Middle frontal gyrus (tissue), 1 donor: ENCODE measurements around the gene MCMBP.
"Not testable (repeated sequence)": the region's sequence is repeated elsewhere in the genome, so short reads cannot be mapped to it uniquely, and the experiment has no call there.

ENCODE experiments used
- DNase-seq: peaks from one replicate; pipeline ENCODE4 v3.0.0-alpha.2; 2015; ENCODE audit warnings: low spot score; ENCODE audit errors: extremely low spot score

Gene MCMBP

DNA sequence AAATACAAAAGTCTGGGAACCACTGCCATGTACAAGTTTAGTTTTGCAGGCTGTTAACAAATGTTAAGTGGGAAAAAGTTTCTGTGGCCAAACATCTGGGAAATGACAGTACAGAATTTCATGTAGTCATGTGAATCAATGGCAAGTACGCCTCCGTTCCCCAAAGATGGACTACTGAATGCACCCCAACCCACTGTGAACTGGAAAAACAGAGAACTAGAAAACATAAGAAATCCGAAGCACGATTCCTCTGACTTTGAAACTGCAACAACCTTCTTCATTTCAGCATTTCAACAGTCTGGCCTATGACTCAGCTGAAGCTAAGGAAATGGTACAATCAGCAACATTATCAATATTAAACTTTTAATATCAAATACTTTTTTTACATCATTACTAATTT lies 41.8 kb downstream of the MCMBP start:
- no peak for DNase-seq

DNA sequence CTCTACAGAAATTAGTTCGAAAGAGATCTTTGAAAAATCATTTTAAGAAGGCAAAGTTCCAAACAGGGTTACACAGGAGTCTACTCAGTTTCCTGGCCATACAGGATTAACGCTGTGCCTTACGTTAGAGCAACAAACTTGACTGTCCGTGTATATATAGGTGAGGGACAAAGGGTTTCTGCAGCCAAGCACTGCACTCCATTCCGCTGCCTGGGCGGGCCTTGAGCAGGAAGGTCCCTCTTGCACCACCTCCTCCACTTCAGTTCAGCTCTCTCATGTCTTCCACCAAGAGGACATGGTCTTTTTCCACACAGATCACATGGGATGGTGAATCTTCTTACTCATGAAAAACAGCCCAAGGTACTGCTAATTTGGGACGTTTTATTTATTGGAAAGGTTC lies 43.2 kb downstream of the MCMBP start:
- DNase-seq, result no peak

DNA sequence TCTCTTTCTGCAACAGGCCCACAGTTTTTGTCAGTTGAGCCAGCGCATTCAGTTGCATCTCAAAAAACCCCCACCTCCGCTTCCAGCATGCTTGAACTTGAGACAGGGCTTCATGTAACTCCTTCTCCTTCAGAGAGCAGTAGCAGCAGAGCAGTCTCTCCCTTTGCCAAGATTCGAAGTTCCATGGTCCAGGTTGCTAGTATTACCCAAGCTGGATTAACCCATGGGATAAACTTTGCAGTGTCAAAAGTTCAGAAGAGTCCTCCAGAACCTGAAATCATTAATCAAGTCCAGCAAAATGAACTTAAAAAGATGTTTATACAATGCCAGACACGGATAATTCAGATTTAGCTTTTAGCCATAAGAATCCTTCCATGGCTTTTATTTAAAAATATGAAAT lies 45.2 kb downstream of the MCMBP start:
- DNase-seq, result no peak

DNA sequence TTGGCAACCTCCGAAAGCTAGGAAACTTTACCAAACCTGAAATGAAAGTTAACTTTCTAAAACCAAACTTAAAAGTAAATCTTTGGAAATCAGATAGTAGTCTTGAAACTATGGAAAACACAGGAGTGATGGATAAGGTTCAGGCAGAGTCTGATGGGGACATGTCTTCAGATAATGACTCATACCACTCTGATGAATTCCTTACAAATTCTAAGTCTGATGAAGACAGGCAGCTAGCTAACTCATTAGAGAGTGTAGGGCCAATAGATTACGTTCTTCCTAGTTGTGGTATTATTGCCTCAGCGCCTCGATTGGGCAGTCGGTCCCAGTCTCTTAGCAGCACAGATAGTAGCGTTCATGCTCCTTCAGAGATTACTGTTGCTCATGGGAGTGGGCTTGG lies 45.9 kb downstream of the MCMBP start:
- DNase-seq, result no peak

DNA sequence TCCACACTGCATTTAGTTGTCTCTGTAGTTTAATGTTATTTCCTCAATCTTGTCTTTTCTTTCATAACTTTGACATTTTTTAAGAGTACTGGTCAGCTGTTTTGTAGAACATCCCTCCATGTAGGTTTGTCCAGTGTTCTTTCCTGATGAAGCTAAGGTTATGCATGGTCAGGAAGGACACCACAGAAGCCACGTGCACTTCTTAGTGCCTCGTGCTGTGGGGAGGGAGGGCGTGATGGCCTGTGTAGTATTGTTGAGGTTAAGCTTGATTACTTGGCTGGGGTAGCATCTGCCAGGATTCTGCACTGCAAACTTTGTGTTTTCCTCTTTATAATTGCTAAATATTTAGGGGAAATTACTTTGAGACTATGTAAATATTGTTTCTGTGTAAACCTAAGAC lies 48.3 kb downstream of the MCMBP start:
- DNase-seq, result no peak

DNA sequence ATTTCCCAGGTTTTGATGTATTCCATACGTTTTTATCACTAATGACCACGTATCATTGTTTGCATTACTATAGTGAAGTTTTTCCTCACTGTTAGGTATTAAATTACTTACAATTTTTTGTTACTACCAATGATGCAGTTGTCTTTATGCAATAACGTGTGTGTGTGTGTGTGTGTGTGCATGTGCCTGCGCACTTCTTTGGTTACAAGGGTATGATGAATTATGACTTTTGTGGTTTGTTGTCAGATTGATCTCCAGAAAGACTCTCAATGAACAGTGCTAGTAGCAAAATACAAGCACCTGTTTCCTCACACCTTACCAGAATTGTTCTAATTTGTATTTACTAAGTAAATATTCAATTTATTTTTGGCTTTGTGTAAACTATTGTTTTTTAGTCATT lies 51.5 kb downstream of the MCMBP start:
- no peak for DNase-seq

DNA sequence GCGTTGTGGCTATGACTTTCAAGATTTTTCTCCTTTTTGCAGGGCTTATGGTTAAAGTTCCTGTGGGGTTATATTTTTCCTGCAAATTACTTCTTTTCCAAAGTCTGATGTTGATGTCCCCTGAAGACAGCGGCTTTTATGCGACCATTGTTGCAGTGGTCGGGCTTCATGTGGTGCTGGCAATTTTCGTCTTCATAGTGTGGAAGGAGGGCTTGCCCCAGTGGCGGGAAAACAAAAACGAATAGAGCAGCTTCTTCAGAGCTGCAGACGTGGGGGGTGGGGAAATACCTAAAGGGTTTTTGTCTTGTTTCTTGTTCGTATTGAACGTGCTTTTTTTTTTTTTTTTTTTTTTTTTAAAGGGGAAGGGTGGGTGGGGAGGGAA lies 53.8 kb downstream of the MCMBP start:
- no peak for DNase-seq

DNA sequence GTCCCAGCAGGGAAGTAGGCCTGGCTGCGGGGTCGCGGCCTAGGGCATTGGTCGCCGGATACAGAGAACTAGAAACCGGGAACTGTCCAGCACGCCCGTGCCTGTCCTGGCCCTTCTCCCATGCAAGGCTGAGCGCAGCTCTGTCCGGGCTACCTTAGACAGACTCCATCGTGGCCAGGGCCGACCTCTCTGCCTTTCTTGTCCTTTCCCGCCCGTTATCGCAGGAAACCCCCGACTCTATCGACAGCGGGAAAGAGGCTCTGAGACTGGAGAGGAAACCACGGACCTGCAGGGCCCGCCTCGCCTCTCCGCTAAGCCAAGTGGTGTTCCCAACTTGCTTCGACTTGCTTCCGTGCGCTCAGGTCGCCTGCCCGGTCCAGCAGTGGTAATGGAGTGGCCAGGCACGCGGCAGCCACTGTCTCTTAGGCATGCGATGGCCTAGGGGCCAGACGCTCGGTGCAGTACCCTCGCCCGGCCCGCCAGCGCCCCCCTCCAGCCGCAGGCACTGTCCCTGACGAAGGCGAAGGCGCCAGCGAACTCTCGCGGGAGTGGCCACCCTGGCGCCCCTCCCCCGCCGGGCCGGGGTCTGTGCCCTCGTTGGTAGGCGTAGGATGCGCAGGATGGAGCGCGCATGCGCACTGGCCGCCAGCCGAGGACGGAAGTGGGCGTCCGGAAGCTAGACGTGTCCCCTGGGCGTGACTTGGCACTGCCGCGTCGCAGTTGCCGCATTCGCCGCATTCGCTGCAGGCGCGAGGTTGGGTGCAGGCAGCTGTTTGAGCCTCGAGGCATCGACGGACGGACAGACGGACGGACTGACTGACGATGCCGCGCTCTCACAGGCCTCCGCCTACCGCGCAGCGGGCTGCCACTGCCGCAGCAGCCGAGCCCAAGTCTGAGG lies 54.4 kb downstream of the MCMBP start:
- DNase-seq, result no peak

DNA sequence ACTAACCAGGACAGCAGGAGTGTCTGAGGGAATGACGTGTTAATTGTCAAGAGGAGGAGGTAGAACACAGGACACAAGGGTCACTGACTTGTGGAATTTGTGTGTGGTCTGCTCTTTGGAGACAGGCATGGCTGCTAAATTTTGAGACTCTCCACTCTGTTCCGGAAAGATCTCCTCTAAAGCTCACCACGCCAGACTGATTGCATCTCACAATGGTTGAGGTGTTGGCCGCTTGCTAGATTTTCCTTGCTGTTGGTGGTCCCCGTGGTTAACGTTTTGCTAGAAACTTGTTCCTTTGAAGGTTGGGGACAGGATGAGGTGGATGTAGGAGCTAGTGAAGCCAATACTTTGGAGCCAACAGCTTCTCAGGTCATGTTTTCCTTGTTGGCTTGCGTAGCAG lies 57.0 kb downstream of the MCMBP start:
- DNase-seq, result no peak

DNA sequence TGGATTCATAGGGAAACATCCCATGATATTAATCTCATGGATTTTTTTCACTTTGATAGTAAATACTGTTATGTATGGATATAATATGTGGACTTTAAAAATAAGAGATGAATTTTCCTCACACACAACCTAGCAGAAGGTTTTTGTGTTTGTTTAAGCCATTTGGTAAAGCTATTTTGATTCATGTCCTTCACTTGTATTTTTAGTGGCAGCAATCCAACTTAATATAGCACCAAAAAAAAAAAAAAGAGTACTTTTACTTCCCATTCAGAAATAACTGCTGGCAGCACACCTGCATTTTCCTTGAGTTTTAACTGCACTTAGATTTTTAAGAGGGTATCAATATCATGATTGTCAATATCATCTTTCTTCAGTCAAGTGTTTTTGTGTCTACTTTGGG lies 60.0 kb downstream of the MCMBP start:
- DNase-seq, result no peak

DNA sequence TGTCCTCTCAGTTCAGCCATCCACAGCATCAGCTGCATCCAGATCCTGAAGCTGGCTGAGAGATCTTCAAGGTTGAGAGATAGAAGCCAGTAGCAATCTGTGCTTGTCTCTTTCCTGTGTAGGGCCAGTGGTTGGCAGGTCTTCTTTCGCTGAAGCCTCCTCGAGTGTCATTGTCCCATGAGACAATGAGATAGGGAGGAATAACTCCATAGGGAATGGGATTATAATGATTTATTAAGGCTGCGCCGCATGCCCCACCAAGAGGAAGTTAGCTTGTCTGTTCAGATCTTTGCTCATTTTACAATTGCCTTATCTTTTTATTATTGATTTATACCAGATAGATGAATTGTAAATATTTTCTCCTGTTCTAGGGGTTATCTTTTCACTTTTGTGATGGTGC lies 61.5 kb downstream of the MCMBP start:
- DNase-seq, result no peak

DNA sequence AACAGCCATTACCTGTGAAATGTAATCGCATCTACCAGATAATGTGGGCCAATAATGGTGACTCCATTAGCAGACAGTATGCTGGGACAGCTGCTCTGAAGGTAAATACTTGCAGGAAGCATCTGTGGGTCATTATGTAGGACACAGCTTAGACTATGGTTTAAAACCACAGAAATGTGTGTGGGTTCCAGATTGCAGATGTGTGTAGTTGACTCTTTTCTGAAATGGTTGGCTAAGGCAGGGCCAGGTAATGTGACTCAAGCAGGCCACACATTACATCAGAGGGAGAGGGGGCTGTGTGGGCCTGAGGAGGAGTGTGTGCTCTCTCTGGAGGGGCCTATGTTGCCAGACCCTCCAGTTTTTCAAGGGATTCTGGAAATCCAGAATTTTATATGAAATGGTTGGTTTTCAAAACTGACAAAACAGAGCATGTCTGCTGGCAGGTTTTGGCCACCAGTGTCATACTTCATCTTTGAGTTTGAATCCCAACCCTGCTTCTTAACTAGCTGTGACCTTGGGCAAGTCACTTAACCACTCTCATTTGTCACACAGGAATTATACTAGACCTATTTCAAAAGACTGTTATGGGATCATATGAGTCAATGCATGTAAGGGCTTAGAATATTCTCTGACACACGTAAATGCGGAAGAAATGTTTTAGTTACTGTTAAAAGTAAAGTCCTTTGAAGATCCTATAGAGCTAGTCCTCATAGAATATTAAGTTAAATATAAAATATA lies 64.5 kb downstream of the MCMBP start:
- DNase-seq, result no peak

DNA sequence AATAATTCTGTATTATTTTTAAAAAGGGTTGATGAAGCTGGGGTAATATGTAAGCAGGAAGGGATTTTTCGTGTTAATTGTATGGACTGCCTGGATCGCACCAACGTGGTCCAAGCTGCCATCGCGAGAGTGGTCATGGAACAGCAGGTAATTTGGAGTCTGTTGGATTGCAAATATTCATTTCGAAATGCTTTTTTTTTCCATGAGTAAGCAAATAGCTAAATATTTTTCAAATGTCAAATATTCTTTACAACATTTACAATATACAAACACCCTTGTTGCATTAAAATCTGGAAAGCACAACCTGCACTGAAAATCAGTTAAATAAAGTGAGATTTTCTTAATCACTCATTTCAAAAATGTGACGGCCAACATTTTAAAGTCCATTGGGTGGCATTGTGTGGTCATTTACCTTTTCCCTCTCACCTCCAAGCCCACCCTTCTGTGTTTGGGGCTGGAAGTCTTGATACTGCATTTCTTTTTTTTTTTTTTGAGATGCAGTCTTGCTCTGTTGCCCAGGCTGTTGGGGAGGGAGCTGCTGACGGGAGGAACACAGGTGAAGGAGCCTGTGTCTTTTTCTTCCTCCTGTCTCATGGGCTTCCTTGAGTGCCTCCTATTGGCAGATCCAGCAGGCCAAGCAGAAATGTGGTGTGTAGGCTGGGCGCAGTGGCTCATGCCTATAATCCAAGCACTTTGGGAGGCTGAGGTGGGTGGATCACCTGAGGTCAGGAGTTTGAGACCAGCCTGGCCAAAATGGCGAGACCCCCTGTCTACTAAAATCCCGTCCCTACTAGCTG lies 66.1 kb downstream of the MCMBP start:
- DNase-seq, result no peak

DNA sequence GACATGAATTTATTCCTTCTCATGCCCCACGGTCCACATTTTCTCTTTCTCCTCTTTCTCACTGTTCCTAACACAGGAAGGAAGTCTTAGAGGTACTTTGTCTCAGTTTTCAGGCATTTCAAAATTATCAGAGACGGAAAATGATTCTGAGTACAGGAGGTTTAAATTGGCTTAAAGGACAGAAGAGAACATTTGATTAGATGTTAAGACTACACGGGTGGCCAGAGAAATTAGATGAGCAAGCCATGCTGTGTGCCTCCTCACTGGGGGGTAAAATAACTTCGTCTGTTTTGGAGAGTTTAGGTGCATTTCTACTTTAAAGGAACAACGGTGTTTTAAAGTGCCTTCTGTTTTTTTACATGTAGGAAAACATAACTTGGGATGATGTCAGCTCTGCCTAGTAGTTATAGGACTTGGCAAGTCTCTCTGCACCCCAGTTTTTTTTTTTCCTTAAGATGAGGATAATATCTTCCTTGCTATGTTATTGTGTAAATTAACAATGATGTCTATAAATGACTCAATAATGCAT lies 66.9 kb downstream of the MCMBP start:
- no peak for DNase-seq

DNA sequence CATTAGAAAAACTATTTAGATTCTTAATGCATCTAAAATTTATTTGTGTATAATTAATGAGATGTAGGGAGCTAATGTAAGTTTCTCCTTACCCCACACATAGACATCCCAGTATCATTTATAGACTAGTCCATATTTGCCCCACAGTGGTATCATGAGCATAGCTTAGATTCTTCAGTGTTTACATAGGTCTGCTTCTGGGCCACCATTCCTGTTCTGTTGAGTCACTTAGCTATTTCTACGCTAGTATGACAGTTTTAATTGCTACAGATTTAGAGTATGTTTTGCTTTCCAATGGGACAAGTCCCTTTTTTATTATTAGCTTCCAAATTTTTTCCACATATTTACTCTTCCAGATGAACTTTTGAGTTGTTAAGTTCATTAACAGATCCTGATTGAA lies 69.4 kb downstream of the MCMBP start:
- no peak for DNase-seq

DNA sequence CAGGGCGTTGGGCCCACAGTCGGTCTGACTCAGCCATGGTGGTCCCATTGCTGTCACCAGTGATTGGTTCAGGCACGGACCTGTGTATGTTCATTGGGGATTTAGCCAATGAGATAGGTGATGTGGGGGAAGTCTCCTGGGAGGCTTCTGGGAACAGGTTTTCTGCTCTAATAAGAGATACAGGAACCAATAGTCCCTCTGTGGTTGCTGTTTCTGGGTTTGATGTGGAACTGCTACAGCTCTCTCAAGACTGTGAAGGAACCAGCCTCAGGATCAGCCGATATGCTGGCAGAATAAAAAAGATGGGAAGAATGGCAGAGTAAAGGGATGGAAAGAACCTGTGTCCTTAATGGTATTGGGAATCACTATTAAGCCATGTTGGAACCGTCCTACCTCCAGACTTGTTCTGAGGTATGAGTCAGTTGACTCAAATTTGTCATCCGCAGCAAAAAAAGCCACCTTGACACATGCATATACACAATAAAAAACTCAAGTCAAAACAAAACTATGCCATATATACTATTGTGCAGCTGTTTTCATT lies 70.6 kb downstream of the MCMBP start:
- DNase-seq, result no peak

DNA sequence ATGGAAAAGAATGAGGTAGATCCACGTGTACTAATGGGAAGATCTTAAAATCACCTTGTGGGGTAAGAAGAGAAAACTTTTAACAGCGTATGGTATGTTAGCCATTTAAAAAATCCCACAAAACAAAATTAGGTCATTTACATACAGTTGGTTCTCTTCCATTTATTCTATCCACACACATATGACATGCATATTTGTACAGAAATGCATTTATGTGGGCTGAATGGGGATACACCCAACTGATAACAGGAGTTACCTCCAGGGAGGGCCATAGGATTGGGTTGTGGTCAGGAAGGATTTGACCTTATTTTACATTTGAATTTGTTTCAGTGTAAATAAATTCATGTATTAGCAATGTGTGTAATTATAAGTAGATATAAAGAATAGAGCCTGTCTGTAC lies 71.5 kb downstream of the MCMBP start:
- DNase-seq, result no peak

DNA sequence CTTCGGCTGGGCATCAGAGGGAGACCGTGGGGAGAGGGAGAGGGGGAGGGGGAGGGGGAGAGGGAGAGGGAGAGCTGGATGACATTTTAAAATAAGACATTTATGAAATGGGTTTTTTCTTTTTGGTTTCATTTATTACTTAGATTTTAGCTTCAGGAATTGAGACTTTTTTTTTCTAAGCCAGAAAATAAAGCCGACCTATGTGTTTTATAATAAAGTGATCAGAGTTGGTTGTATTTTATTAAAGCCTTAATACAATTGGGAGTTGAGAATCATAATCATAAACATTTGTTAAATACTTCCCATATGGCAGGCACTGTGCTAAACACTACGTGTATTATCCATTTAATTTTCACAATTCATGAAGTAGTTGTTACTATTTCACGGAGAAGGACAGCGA lies 76.6 kb downstream of the MCMBP start:
- no peak for DNase-seq

DNA sequence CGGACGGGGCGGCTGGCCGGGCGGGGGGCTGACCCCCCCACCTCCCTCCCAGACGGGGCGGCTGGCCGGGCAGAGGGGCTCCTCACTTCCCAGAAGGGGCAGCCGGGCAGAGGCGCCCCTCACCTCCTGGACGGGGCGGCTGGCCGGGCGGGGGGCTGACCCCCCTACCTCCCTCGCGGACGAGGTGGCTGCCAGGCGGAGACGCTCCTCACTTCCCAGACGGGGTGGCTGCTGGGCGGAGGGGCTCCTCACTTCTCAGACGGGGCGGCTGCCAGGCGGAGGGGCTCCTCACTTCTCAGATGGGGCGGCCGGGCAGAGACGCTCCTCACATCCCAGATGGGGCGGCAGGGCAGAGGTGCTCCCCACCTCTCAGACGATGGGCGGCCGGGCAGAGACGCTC lies 77.5 kb downstream of the MCMBP start:
- not testable (repeated sequence) for DNase-seq

DNA sequence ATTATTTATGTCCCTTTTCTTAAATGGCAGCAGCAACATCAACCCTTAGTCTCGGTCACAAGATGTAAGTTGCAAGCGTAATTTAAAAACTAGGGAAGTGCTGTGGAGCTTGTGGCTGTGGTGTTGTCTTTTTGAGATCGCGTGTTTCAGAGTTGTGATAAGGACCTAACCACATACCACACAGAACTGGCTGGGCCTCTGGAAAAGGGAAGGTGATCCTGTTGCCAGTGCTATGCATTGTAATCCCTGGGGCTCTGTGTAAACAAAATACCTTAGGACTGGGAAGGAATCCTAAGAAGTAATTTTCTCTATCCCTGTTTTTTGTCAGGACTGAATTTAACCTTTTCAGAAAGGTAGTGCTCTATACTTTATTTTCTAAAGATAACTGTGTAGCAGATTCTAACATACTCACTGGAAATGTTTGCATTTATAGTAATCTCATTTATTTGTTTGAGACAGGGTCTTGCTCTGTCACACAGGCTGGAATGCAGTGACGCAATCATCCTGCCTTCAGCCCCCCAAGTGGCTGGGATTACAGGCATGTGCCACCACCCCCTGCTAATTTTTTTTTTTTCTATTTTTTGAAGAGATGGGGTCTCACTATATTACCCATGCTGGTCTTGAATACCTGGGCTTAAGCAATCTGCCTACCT lies 86.4 kb downstream of the MCMBP start:
- DNase-seq, result no peak
